Right lobe of liver (tissue), 6 donors: ENCODE data around the gene USP6NL. TPM values are rescaled to one million over a fixed set of nuclear protein-coding genes. Genes with fewer than 3 reads are reported as not detected.

Experiments
- ATAC-seq, 4 donors: fragments of 200-7000 bp; cut with Tn5 transposase; one replicate each; pipeline ENCODE4 v1.9.1; 2020; ENCODE audit warnings: mild to moderate bottlenecking in 4 of 4, moderate library complexity in 4 of 4
- DNase-seq, 3 donors: peaks; one replicate each; pipeline ENCODE4 v3.0.0-alpha.2; 2020
- H3K27ac ChIP-seq, 3 donors: fragments of 200-600 bp; one replicate each; pipeline ENCODE4 v1.8.0; 2022
- H3K27me3 ChIP-seq, 2 donors: fragments of 200-600 bp; one replicate each; pipeline ENCODE4 v1.8.0; 2022
- H3K36me3 ChIP-seq, 4 donors: fragments of 200-600 bp; sonication (generic) in 1 of 4; one replicate each; pipeline versions ENCODE4 v1.5.1 to v1.8.0; 2017 to 2022; ENCODE audit warnings: control low read depth in 1 of 4
- H3K4me1 ChIP-seq, 4 donors: fragments of 200-600 bp; sonication (generic) in 1 of 4; one replicate each; pipeline versions ENCODE4 v1.5.1 to v1.8.0; 2017 to 2022; ENCODE audit warnings: control low read depth in 1 of 4
- H3K4me3 ChIP-seq, 3 donors: fragments of 200-600 bp; one replicate each; pipeline ENCODE4 v1.8.0; 2022
- H3K9me3 ChIP-seq, 4 donors: fragments of 200-600 bp; sonication (generic) in 1 of 4; one replicate each; pipeline versions ENCODE4 v1.5.1 to v1.8.0; 2017 to 2022; ENCODE audit warnings: control low read depth in 1 of 4
- CTCF ChIP-seq, 4 donors: fragments of 200-600 bp in 3 of 4; fragments of 450-650 bp in 1 of 4; IDR thresholded peaks; one replicate each; pipeline versions ENCODE4 v1.5.1 to v1.8.0; 2016 to 2022; ENCODE audit warnings: antibody characterized with exemption in 4 of 4, mild to moderate bottlenecking in 2 of 4
- POLR2A ChIP-seq: fragments of 450-650 bp; IDR thresholded peaks from one replicate; pipeline ENCODE4 v1.6.1; 2017; ENCODE audit warnings: antibody characterized with exemption, mild to moderate bottlenecking
- WGBS: methylation state at CpG from one replicate; pipeline ENCODE4 v1.1.6; 2018; ENCODE audit warnings: low coverage, low lambda C conversion rate; ENCODE audit not compliant: insufficient coverage; ENCODE audit errors: missing lambda C conversion rate; 5-methylcytosine and 5-hydroxymethylcytosine counted together
- intact Hi-C, 2 donors: fragments of 100-400 bp; cut with DNase I; formaldehyde crosslinking; loops; one replicate each; pipeline versions ENCODE4 v1.11.2 to v1.14.1; 2022
- total RNA-seq, 6 experiments: library from RNA; depleted of rRNA in 2 of 6; stranded (reverse); fragments of >200 nt in 2 of 6; fragmentation: NEBNext Ultra II Directional in 3 of 6; extraction: Animal tissue kit (Norgen Biotek cat#: 25700) in 3 of 6; gene quantifications; one replicate each; pipeline versions ENCODE4 v1.1.0 to v1.2.4, GENCODE V29; 2016 to 2023
- donor health status: DM: no; HTN: yes; CAD: no.
- donor health status: DM: no; HTN: no; CAD: no.
- donor health status: DM: no; HTN: no; CAD: no.
- donor health status: DM: no; HTN: yes; CAD: no.
- donor health status: DM: no; HTN: yes; CAD: no.

USP6NL gene
- total RNA-seq, 6 experiments from 2014 or later, result 8.4 to 15.3 (median 11.5) TPM

GRCh38 chr10:11536228-11536627 is 75.2 kb downstream of the USP6NL start:
- H3K4me3 ChIP-seq, result no peak overlapping the region
- H3K27me3 ChIP-seq, result no peaks in the 10 kb centered on the region
- ATAC-seq, result no peak
- intact Hi-C loops, result no loop called here
- 75% methylated on average over 1 of the region's 1 CpG for WGBS
- peaks cover 0 to 19% (median 8%) of the 10 kb centered on the region in 4 donors for H3K4me1 ChIP-seq
- TF ChIP-seq CTCF (IDR thresholded peaks at IDR 0.05) (no peak), POLR2A (no peak)
- H3K27ac ChIP-seq, result no peak overlapping the region
- no peaks in the 10 kb centered on the region for H3K36me3 ChIP-seq
- DNase-seq, result no peak
- no peaks in the 10 kb centered on the region for H3K9me3 ChIP-seq

GRCh38 chr10:11535346-11535959 is 76.0 kb downstream of the USP6NL start:
- TF ChIP-seq POLR2A, result no peak
- TF ChIP-seq CTCF (IDR thresholded peaks at IDR 0.05), result no peak
- Histone ChIP-seq H3K27me3 (no peaks in the 10 kb centered on the region), H3K27ac (no peak overlapping the region), H3K4me1 (peaks cover 0 to 23% (median 8%) of the 10 kb centered on the region in 4 donors), H3K36me3 (no peaks in the 10 kb centered on the region), H3K9me3 (no peaks in the 10 kb centered on the region), H3K4me3 (no peak overlapping the region)
- intact Hi-C loops, result no loop called here
- DNase-seq (no peak), ATAC-seq (no peak)
- WGBS, result 80% methylated on average over 5 of the region's 5 CpGs

- Histone ChIP-seq H3K4me3 (no peak overlapping the region), H3K27ac (peak overlapping the region in 1 of 3 donors; percentile 39), H3K36me3 (no peaks in the 10 kb centered on the region), H3K4me1 (peaks cover 0 to 31% (median 7%) of the 10 kb centered on the region in 4 donors), H3K27me3 (no peaks in the 10 kb centered on the region), H3K9me3 (no peaks in the 10 kb centered on the region)
- DNase-seq (no peak), ATAC-seq (peak; percentile 81 to 86 (median 83))
- intact Hi-C loops, result no loop called here
- TF ChIP-seq CTCF (IDR thresholded peaks at IDR 0.05), result peak in 1 of 4 donors; percentile 30
- no peak for TF ChIP-seq POLR2A
Measured at GRCh38 chr10:11533328-11533781, 78.1 kb downstream of the USP6NL start.

GRCh38 chr10:11532306-11532705 is 79.1 kb downstream of the USP6NL start:
- TF ChIP-seq POLR2A (no peak), CTCF (IDR thresholded peaks at IDR 0.05) (no peak)
- intact Hi-C loops, result no loop called here
- 58% methylated on average over 4 of the region's 4 CpGs for WGBS

More at GRCh38 chr10:11532306-11532705, 79.1 kb downstream of the USP6NL start:
- no peak for DNase-seq
- no peak overlapping the region for H3K4me3 ChIP-seq
- H3K9me3 ChIP-seq, result no peaks in the 10 kb centered on the region
- no peaks in the 10 kb centered on the region for H3K27me3 ChIP-seq
- no peak for ATAC-seq
- no peaks in the 10 kb centered on the region for H3K36me3 ChIP-seq
- H3K27ac ChIP-seq, result no peak overlapping the region
- H3K4me1 ChIP-seq, result peaks cover 0 to 31% (median 7%) of the 10 kb centered on the region in 4 donors
